ENCODE data around the gene CACNA1B.

The CACNA1B gene

GRCh38 chr9:137891588-137892423, 14.2 kb downstream of the CACNA1B start:
- TF ChIP-seq POLR2A (IDR thresholded peaks at IDR 0.05; ENCODE audit: low read depth, low read length), result no peak
- FAIRE-seq (no peak), DNase-seq (ENCODE audit: insufficient read length, low spot score) (no peak)

DNA sequence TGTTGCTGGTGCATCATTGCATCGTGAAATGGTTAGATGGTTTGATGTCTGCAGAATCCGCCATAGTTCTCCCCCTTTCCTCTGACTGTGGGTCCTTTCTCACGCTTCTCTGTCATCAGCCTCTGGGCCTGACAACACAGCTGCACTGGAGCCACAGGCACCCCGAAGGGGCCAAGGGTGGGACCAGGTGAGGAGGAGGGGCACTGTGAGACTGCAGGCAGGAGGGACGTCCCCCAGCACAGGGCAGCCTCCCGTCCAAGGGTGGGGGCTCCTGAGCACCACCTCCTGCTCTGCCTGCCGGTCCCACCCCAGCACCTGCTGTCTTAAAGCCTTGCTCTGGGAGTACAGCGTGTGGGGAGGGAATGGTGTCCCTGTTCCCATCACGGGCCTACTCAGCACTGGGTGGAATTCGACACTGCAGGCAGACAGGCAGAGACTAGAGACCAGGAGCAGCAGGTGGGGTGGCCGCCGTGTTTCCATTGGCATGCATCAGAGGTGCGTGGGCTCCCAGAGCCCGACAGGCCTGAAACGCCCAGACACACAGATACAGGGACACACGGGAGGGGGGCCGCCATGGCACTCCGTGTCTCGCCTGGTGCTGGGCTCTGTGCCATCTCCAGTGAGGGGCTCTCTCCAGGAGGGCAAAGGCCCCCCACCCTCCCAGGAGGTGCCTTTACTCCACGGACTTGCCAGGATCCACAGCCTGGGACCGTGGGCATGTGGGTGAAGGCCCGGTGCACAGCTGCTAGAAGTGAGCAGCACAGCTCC, 15.0 kb downstream of the CACNA1B start:
- no peak for FAIRE-seq
- TF ChIP-seq POLR2A (IDR thresholded peaks at IDR 0.05; ENCODE audit: low read depth, low read length), result no peak
- no peak for DNase-seq (ENCODE audit: insufficient read length, low spot score)

DNA sequence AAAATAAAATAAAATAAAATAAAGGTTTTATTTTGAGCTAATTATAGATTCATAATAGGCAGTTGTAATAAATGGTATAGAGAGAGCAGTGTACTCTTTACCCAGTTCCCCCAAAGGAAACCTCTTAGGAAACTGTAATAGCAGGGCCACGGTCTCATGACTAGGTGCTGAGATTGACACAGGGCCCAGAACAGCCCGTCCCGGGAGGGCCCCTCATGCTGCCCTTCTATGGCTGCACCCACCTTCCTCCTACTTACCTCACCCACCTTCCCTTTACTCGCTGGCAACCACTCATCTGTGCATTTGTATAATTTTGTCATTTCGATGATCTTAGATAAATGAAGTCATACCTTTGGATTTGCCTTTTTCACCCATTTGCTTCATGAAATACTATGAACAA, 16.1 kb downstream of the CACNA1B start:
- FAIRE-seq, result no peak
- no peak for TF ChIP-seq POLR2A (IDR thresholded peaks at IDR 0.05; ENCODE audit: low read depth, low read length)
- DNase-seq (ENCODE audit: insufficient read length, low spot score), result no peak

- DNase-seq (ENCODE audit: insufficient read length, low spot score) (no peak), FAIRE-seq (no peak)
- TF ChIP-seq POLR2A (IDR thresholded peaks at IDR 0.05; ENCODE audit: low read depth, low read length), result no peak
Measured at GRCh38 chr9:137899551-137900360, 22.2 kb downstream of the CACNA1B start.

GRCh38 chr9:137900584-137901310, 23.2 kb downstream of the CACNA1B start:
- FAIRE-seq (no peak), DNase-seq (ENCODE audit: insufficient read length, low spot score) (no peak)
- no peak for TF ChIP-seq POLR2A (IDR thresholded peaks at IDR 0.05; ENCODE audit: low read depth, low read length)

DNA sequence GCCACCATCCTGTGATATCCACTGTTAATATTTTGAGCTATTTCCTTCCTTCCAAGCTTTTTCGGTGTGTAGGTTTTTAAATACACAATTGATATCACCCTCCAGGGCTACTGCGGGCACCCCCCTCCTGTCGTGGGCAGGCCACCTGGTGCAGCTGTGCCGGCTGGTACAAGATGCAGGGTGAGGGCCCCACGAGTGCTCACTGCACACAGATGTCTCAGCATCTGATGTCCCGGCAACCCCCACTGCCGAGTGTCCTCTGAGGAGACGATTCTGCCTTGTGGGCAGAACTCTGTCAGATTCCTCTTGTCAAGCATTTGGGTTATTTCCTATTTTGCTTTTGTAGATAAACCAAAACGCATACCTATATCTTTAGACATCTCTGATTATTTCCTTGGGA, 25.1 kb downstream of the CACNA1B start:
- DNase-seq (ENCODE audit: insufficient read length, low spot score) (no peak), FAIRE-seq (no peak)
- no peak for TF ChIP-seq POLR2A (IDR thresholded peaks at IDR 0.05; ENCODE audit: low read depth, low read length)

GRCh38 chr9:137905740-137906139, 28.2 kb downstream of the CACNA1B start:
- DNase-seq (ENCODE audit: insufficient read length, low spot score), result no peak
- FAIRE-seq, result no peak
- TF ChIP-seq POLR2A (IDR thresholded peaks at IDR 0.05; ENCODE audit: low read depth, low read length), result no peak

- FAIRE-seq, result no peak
Measured at GRCh38 chr9:137907776-137908175, 30.2 kb downstream of the CACNA1B start.

GRCh38 chr9:137912671-137913070, 35.1 kb downstream of the CACNA1B start:
- FAIRE-seq, result no peak
- TF ChIP-seq POLR2A (IDR thresholded peaks at IDR 0.05; ENCODE audit: low read depth, low read length), result no peak
- DNase-seq (ENCODE audit: insufficient read length, low spot score), result no peak

More at GRCh38 chr9:137907776-137908175, 30.2 kb downstream of the CACNA1B start:
- no peak for DNase-seq (ENCODE audit: insufficient read length, low spot score)
- TF ChIP-seq POLR2A (IDR thresholded peaks at IDR 0.05; ENCODE audit: low read depth, low read length), result no peak

DNA sequence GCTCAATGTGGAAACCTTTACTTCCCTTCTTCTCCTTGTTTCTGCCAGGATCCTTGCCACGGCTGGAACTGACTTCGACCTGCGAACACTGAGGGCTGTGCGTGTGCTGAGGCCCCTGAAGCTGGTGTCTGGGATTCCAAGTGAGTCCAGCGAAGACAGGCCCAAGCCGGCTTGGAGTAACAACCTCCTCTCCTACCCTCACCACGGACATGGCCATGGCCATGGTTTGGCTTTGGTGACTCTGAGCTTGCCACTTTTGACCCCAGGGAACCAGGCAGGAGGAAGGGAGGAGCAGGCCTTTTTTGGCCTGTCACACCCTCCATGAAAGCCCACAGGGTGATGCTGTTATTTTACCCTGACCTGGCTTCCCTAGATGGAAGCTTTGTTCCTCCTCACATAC, 35.5 kb downstream of the CACNA1B start:
- FAIRE-seq (no peak), DNase-seq (ENCODE audit: insufficient read length, low spot score) (no peak)
- TF ChIP-seq POLR2A (IDR thresholded peaks at IDR 0.05; ENCODE audit: low read depth, low read length), result no peak

GRCh38 chr9:137913771-137914767, 36.5 kb downstream of the CACNA1B start:
- TF ChIP-seq POLR2A (IDR thresholded peaks at IDR 0.05; ENCODE audit: low read depth, low read length), result no peak
- no peak for FAIRE-seq
- DNase-seq (ENCODE audit: insufficient read length, low spot score), result no peak

DNA sequence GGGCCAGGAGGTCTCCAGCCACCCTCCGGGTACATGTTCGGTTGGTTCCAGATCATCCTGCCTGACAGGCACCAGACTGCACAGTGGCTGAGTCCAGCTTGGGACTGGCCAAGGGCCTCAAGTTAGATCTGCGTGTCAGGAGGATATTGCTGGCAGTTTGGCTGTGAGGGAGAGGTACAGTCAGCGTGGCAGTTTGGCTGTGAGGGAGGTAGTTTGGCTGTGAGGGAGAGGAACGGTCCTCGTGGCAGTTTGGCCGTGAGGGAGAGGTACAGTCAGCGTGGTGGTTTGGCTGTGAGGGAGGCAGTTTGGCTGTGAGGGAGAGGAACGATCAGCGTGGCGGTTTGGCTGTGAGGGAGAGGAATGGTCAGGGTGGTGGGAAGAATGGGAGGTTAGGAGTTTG, 39.0 kb downstream of the CACNA1B start:
- TF ChIP-seq POLR2A (IDR thresholded peaks at IDR 0.05; ENCODE audit: low read depth, low read length), result no peak
- FAIRE-seq (no peak), DNase-seq (ENCODE audit: insufficient read length, low spot score) (no peak)
